CD1c-positive myeloid dendritic cell (primary cell): Measurements from ENCODE around the gene SSR1.

Experiments used
- DNase-seq: peaks from one replicate; pipeline ENCODE4 v3.0.0-alpha.2; 2016; ENCODE audit errors: extremely low spot score

Gene SSR1

DNA sequence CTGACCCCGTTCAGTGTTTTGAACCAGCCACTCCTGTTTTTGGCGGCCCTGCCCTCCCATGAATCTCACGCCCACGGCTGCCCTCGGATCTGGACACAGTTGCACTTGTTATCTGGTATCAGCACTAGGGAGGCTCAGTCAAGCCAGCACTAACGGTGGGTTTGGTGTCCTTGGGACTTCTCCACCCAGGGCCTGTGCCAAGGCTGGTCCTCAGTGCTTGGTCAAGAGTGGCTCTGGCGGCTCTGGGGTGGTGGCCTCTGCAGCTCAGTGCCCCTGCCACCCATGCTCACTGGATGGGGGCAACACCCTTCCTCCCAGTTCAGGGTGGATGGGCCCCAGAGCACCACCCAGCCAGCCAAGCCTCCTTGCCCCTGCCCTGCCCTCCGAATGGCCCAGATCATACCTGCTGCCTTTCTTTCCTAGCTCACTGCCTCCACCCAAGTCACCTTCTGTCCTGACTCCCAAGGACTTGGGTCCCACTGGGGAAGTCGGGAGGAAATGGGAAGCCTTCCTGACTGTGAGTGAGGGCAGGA is 54.7 kb downstream of the SSR1 start:
- no peak for DNase-seq

DNA sequence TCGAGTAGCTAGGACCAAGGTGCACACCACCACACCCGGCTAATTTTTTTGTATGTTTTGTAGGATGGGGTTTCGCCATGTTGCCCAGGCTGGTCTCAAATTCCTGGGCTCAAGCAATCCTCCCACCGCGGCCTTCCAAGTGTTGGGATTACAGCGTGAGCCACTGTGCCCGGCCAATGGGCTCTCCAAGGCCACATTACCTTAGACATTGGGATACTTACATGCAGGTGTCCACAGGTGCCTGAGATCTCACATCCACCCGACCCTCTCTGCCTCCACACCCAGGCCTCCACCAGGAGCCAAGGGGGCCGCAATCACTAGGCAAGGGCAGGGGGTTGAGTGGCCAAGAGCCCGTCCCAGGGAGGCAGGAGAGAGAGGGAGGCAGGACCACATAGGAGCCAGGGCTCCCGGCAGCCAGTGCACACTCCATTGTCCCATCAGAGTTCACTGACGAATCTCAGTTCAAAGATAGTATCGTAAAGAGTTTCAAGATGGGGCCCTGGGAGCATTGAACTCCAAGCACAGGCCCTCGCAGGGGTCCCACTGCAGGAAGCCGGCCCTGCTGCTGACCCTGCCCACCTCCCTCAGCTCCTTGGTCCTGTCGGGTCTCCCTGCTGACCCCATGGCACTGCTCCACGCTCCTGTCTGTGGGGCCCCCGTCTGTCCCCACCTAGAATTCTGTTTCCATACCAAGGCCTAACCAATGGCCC is 55.3 kb downstream of the SSR1 start:
- no peak for DNase-seq

DNA sequence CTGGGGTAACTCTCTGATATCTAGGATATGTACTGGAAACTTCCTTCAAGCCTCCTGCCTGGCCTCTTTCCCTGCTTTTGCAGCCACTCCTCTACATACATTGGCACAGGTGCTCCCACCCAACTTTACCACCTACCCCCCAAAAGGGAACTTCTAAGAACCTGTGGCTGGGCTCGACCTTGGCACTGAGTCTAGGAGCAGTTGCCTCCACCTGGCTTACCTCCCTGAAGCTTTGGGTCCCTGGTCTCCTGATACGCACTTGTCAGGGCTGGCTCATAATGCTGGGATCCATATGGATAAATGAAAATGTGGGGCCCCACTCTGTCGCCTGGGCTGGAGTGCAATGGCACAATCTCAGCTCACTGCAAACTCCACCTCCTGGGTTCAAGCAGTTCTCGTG is 56.2 kb downstream of the SSR1 start:
- no peak for DNase-seq

DNA sequence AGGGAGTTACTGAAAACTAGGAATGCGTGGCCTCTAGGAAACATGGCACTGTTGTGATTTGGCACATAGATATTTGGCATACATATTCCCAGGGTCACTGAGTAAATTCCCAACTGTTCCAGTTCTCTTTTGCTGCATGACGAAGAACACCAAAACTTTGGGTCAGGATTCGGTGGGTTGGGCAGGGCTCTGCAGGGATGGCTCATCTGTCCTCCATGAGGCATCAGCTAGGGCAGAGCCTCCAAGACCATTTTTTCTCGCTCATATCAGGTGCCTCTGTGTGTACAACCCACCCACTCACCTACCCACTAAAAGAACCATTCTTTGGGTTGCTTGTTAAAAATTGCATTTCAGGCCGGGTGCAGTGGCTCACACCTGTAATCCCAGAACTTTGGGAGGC is 57.1 kb downstream of the SSR1 start:
- DNase-seq: no peak

DNA sequence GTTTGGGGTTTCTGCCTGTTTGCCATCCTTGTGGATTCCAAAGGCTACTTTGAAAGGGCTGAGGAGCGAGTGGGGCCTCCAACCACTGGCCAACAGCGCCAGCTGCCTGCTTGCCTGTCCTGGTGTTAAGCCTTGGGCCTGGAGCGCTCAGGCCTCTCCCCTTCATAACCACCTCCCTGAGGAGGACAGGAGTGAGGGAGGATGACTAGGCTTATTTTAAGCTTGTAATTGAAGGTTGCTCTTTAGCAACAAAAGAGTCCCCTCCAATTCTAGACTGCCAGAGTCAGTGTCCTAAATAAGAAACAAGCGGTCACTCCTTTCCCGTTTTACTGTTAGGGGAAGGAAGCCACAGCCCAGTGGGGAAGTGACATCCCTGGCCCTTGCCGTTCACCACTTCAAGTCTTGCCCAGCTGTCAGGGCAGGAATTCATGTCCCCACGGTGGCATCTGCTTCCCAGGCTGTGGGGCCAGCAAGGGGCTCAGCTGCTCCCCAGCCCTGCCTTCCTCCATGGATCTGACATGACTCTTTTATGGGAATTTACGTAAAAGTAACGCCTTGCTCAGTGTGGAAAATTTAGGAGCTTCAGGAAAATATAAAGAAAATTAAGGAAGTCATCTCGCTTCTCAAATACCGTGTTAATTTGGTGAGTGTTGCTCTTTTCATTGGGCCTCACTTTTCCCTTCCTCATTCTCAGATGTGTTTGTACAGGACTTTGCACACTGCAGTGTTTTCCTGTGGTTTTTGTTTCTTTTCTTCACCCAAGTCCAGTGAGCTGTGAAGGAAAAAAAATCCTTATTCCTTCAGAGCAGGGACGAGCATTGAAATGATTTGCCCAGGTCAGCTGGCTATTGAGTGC is 57.8 kb downstream of the SSR1 start:
- DNase-seq: peak; percentile 80

DNA sequence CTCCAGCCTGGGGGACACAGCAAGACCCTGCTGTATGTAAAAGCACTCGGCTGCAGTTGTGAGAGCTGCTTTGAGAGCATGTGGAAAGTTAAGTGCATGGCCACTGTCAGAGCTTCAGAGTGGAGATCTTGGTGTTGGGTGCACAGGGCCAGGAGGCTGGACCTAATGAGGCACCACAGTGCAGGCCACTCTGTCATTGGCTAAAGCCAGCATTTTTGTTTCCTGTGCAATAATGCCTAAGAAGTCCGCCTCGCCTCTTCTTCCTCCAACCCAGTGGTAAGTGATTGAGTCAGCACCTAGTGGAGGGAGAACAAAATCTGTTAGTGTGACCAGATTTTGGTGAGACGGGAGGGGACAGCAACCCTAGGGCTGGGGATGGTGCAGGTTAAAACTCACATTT is 60.6 kb downstream of the SSR1 start:
- DNase-seq: peak; percentile 56

- DNase-seq: peak; percentile 29
Measured at GRCh38 chr6:7251646-7252260, 61.2 kb downstream of the SSR1 start.

DNA sequence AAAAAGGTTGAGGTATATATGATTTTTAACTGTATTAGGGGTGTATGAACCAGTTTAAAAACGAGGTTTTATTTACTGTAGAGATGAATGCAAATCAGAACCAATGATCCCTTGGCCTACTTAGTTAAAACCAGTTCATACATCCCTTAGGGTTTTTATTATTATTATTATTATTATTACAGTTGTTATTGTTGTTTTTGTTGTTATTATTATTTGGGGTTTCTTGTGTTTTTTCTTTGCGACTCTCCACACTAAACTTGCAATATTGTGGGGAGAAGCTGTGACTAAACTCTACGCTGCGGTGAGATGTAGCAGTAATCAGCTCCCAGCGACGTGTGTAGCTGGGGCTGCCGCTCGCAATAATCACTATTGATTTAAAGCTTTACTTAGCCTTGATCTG is 62.2 kb downstream of the SSR1 start:
- no peak for DNase-seq

DNA sequence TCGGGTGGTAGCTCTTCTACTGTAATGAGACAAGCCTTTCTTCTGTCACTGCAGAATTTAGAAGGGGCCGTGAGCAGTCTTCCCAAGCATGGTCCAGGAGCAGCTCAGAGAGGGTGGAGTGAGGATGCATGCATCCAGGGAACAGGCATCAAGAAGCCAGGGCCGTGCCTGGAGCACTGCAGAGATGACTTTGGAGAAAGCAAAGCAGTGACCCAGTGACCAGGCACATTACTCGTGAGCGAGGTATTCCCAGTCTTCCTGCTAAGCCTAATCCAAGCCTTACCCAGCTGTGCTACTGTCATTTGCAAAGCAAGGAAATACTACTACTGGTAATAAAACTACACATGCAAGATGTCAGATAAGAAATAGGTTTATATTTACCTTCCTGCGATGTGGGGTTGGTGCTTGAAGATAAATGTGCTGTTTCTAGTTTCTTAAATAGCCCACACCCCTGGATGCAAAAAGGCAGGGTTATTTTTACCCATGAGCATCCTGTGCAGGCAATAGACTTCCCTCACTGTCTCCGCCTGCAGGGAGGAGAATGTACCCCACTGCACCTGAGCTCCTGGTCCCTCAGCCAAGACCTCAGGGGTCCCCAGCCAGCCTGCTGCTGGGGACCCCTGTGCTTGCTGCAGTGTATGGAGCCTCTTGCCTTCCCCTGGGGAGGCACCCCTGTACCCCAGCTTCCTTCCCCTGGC is 62.9 kb downstream of the SSR1 start:
- no peak for DNase-seq

- no peak for DNase-seq
Measured at GRCh38 chr6:7249391-7249790, 63.6 kb downstream of the SSR1 start.

- DNase-seq: no peak
Measured at GRCh38 chr6:7247828-7248227, 65.2 kb downstream of the SSR1 start.

DNA sequence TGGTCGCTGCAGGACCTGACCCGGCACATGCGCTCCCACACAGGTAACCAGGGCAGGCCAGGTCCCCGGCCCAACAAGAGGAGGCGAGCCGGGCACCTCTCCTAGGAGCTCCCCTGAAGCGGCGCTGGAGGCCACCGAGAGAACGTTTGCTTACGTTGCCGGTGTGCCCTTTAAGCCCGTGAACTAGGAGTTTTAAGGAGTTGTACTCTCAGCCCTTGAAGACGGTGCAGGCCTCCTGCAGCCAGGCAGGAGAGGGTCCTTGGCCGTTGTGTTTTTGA is 65.9 kb downstream of the SSR1 start:
- no peak for DNase-seq

DNA sequence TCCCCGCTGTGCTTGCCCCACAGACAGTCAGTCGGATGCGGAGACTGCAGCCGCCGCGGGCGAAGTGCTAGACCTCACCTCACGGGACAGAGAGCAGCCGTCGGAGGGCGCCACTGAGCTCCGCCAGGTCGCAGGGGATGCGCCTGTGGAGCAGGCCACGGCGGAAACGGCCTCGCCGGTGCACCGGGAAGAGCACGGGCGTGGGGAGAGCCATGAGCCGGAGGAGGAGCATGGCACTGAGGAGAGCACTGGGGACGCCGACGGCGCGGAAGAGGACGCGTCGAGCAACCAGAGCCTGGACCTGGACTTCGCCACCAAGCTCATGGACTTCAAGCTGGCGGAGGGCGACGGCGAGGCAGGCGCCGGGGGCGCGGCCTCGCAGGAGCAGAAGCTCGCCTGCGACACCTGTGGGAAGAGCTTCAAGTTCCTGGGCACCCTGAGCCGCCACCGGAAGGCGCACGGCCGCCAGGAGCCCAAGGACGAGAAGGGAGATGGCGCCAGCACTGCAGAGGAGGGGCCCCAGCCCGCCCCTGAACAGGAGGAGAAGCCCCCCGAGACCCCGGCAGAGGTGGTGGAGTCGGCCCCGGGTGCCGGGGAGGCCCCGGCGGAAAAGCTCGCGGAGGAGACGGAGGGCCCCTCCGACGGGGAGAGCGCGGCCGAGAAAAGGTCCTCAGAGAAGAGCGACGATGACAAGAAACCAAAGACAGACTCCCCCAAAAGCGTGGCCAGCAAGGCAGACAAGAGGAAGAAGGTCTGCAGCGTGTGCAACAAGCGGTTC is 66.4 kb downstream of the SSR1 start:
- no peak for DNase-seq

DNA sequence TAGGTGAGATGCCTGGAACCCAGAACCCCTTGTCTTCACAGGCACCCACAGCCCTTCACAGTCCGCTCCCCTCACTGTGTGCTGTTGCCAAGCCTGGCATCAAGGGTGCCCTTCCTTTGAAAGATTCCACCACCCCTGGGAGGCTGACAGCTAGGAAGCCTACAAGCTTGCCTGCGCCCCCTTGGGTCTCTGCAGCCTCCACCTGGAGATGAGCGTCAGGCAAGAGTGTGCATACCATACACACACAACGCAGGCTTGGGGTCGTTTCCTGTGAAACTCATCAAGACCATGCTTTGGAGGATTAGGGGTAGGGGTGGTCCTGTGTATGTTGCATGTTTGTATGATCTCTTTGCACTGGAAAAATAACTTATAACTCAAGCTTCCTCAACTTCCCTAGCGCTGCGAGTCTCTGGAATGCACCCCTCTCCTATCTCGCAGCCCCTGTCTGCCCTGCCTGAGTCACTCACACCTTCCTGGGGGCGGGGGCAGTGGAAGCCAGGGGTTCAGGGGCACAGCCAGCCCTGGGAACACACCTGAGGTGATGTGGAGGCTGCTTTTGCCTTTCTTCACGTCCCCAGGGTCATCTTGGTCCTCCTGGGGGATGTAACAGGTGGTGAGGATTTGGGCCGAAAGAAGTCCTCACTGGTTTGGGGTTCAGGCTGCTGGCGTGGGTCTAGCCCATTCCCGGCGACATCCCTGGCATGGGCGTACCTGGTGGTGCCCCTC is 67.2 kb downstream of the SSR1 start:
- DNase-seq: no peak

DNA sequence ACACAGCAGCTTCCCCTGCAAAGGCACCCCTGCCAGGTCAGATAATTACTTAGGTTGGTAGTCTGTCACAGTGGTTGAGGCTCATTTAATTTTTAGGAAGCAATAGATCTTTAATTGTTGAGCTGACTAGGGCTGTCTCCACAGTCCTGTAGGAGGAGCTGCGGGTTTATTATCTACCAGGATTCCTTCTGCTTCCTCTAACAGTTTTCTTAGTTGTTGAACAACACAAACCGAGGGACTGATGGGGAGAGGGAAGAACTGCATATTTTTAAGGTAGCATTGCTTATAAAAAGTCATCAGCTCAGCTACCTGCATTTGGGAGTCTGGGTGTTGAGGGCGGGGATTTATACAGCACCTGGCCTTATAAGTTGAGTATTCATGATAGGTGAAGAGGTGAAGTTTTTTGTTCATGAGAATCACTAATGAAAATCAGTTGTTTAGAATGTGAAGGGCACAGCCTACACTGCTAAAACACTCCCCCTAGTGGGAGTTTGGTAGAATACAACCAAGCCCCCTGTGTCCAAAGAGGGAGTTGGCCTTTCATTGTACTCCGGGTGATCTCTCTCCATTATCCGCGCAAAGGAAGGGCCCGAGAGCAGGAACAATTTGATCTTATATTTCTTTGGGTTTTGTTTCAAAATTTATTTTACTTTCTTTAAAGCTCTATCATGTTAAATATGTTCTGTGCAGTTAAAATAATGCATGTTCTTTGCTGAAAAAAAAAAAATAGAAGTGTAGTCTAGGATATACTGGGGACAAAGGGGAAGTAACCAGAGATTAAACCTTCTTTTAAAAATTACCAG is 69.6 kb downstream of the SSR1 start:
- peak; percentile 75 for DNase-seq

GRCh38 chr6:7242835-7243178 is 70.2 kb downstream of the SSR1 start:
- DNase-seq: no peak

GRCh38 chr6:7241709-7242645 is 71.0 kb downstream of the SSR1 start:
- DNase-seq: no peak

DNA sequence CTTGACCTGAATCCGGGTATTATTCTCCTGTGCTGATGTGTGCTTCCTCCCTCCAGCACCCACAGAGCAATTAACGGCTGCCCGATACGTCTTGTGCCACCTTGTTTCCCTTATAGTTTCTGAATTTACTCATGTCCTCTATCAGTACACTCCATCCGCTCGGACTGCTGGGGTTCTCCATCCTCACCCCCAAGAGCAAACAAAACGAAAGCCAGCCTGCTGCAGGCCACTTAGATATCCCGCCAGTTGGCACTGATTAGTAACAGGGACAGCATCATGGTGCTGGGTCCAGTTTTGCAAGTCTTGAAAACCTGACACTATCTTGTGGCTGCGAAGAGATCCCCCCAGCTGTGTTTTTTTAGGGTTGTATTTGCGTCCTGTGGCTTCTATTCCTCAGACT is 71.8 kb downstream of the SSR1 start:
- no peak for DNase-seq

DNA sequence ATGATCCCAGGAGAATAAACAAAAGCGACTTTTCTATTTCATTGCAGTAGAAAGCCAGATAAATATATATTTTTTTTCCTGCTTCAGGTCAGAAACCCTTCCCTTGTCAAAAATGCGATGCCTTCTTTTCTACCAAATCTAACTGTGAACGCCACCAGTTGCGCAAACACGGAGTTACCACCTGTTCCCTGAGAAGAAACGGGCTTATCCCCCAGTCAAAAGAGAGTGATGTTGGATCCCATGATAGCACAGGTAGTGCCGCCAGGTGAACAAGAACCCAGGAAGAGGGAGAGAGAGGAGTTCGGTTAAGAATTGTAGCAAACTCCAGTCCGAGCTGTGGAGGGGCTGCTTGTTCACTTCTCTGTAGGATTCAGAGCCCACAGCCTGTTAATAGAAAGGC is 72.6 kb downstream of the SSR1 start:
- no peak for DNase-seq
